BLaER1 (cell line): ENCODE measurements around the gene GZMH.
"Not testable (repeated sequence)": the region's sequence is repeated elsewhere in the genome, so short reads cannot be mapped to it uniquely, and the experiment has no call there.

Source experiments
- H3K27ac ChIP-seq: shearing (Covaris generic); formaldehyde crosslinking; 2 replicates; pipeline ENCODE4 v1.8.1; 2022
- H3K27me3 ChIP-seq: shearing (Covaris generic); formaldehyde crosslinking; 2 replicates; pipeline ENCODE4 v1.8.1; 2022
- H3K36me3 ChIP-seq: shearing (Covaris generic); formaldehyde crosslinking; 2 replicates; pipeline ENCODE4 v1.8.1; 2022
- H3K4me1 ChIP-seq: shearing (Covaris generic); formaldehyde crosslinking; 2 replicates; pipeline ENCODE4 v1.8.1; 2022
- H3K4me2 ChIP-seq: shearing (Covaris generic); formaldehyde crosslinking; 2 replicates; pipeline ENCODE4 v1.8.1; 2022
- H3K4me3 ChIP-seq: shearing (Covaris generic); formaldehyde crosslinking; 2 replicates; pipeline ENCODE4 v1.8.1; 2022
- H3K9ac ChIP-seq: shearing (Covaris generic); formaldehyde crosslinking; 2 replicates; pipeline ENCODE4 v1.8.1; 2022
- H3K9me3 ChIP-seq: shearing (Covaris generic); formaldehyde crosslinking; 2 replicates; pipeline ENCODE4 v1.8.1; 2022
- H4K20me1 ChIP-seq: shearing (Covaris generic); formaldehyde crosslinking; 2 replicates; pipeline ENCODE4 v1.8.1; 2022
- Cebpa-rat ChIP-seq: shearing (Covaris generic); IDR thresholded peaks from 2 replicates; pipeline ENCODE4 v1.8.1; 2022

Gene GZMH

DNA sequence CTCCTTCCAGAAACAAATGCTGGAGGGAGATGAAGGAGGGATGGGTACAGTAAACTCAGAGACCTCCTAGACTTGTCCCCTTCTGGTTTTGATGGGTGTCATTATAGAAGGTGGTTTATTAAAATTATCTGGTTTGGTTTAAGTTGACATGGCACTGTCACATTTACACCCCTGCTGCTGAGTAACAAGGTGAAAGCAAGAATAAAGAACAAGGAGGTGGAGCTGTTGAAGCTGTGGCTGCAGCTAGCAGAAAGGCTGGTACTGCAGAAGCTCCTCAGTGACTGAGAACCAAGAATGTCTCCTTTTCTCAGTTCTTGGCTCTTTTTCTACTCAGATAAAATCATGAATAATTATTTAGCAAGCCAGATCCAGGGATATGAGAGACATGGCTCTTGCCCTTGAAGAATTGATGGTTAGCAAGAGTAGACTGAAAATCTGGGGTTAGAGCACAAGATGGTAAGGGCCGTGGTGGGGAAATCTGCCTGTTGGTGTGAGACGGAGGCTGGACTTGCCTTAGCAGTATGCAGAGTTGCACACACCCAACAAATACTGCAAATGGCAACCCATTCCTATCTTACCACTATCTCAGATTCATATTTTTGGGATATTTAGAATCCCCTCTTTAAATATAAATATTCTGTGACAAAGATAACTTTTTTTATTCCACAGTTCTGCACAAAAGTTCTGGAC, at the start of gene GZMH:
TSS of gene GZMH (minus strand) at position 31 of the 690 bp plus-strand sequence. CDS start 72 bp downstream, outside the sequence.
- Histone ChIP-seq H4K20me1 (no peaks in the 10 kb centered on the region), H3K9ac (no peak within 1 kb of the TSS), H3K27ac (no peak within 1 kb of the TSS), H3K9me3 (0 out of 2 replicates have a peak, but pooled peaks cover under 1% of the 10 kb centered on the region), H3K4me2 (no peak within 1 kb of the TSS), H3K36me3 (no peaks in the 10 kb centered on the region), H3K4me1 (peaks cover 15% of the 10 kb centered on the region; the same call in 1 of the 2 replicates), H3K4me3 (no peak within 1 kb of the TSS), H3K27me3 (no peaks in the 10 kb centered on the region)
- TF ChIP-seq Cebpa-rat: no peak

GRCh38 chr14:24648361-24648760, 38.9 kb upstream of the GZMH start:
- H3K27me3 ChIP-seq, H3K27ac ChIP-seq, H3K36me3 ChIP-seq, H3K9ac ChIP-seq, H3K4me2 ChIP-seq, H3K4me3 ChIP-seq, H3K4me1 ChIP-seq, H4K20me1 ChIP-seq: not testable (repeated sequence)
- H3K9me3 ChIP-seq: peaks cover 11% of the 10 kb centered on the region

DNA sequence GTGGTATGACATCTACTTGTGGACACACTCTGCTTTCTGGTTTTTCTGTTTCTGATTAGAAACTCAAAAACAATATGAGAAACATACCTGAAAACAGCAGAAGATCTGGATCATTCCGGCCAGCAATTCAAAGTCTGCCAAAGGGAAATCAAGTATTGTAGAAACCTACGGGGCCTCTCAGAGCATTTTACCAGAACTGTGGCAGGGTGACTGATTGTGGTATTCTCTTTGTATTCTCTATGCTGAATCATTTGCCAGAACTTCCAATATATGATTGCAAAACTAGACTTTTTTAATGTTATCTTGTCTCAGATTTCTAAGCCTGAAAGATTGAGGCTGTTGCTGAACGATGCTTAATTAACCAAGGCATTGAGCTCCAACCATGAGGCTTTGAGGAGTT, 30.4 kb upstream of the GZMH start:
- H3K4me3 ChIP-seq: no peak overlapping the region
- no peaks in the 10 kb centered on the region for H3K36me3 ChIP-seq
- no peaks in the 10 kb centered on the region for H4K20me1 ChIP-seq
- no peak overlapping the region for H3K9ac ChIP-seq
- no peak overlapping the region for H3K4me2 ChIP-seq
- peaks cover 12% of the 10 kb centered on the region for H3K4me1 ChIP-seq
- H3K9me3 ChIP-seq: no peaks in the 10 kb centered on the region
- no peak for TF ChIP-seq Cebpa-rat
- H3K27ac ChIP-seq: no peak overlapping the region
- H3K27me3 ChIP-seq: no peaks in the 10 kb centered on the region

DNA sequence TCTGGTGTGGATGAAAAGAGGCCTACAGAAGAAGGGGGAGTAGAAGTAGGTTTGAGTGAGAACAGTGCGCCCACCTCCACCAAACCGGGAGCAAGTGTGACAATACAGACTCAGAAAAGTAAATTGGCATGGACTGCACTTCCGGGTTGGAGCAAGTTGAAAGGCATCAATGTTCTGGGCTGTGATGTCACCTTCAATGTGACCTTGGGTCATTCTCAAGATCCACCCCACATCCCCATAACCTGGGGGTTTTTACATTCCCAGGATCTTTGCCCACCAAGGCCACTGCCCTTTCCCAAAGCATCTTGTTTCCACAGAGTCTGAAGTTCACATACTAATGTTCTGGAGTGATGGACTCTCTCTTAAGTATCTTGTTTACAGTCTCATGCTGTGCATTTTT, 29.8 kb upstream of the GZMH start:
- H3K4me3 ChIP-seq: no peak overlapping the region
- no peaks in the 10 kb centered on the region for H3K36me3 ChIP-seq
- H3K27me3 ChIP-seq: no peaks in the 10 kb centered on the region
- no peak overlapping the region for H3K27ac ChIP-seq
- no peak for TF ChIP-seq Cebpa-rat
- peaks cover 8% of the 10 kb centered on the region for H3K4me1 ChIP-seq
- no peak overlapping the region for H3K4me2 ChIP-seq
- no peaks in the 10 kb centered on the region for H4K20me1 ChIP-seq
- no peak overlapping the region for H3K9ac ChIP-seq
- no peaks in the 10 kb centered on the region for H3K9me3 ChIP-seq

DNA sequence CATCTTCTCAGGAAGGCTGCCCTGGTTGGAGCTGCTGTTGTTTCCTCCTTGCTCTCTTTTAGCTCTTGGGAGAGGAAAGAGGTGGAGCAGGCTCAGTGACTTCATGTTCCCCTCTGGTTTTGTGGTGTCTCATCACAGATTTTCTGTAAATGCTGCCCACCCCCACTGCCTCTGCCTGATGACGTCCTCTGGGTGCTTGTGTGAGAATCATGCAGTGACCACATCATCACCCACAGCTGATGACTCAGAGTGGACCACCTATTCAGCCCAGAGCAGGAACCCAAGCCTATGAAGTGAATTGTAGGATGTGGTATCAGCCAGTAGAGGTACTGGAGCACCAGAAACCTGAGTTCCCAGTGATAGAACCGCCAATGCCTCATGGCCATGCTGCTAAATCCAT, 24.7 kb upstream of the GZMH start, which contains the start of gene GZMB:
TSS of gene GZMB (minus strand) at position 33 of the 400 bp plus-strand sequence. CDS start at position 3, 30 bp downstream.
- Histone ChIP-seq H3K4me1 (no peaks in the 10 kb centered on the region), H3K27ac (no peak within 1 kb of the TSS), H3K4me2 (no peak within 1 kb of the TSS), H4K20me1 (no peaks in the 10 kb centered on the region), H3K36me3 (no peaks in the 10 kb centered on the region), H3K9ac (no peak within 1 kb of the TSS), H3K9me3 (no peaks in the 10 kb centered on the region), H3K27me3 (no peaks in the 10 kb centered on the region), H3K4me3 (no peak within 1 kb of the TSS)
- TF ChIP-seq Cebpa-rat: no peak

DNA sequence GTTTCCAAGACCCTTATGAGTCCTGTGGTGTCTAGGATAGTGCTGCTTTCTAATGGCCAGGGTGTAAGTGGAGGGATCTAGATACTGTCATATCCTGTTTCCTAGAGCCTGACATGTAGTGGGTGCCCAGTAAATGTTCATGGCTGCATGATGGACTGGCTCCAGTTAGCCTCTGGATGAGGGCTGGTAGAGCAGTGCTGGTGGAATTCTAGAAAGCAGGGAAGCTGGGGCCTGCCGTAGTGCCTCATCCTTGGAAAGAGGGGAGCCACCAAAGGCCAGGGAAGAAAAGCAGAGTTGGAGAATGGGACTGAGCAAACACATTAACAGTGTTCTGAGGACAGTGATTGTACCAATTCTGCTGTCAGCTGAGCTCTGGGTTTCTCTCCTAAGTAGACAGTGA, 23.9 kb upstream of the GZMH start:
- Histone ChIP-seq H3K9me3 (no peaks in the 10 kb centered on the region), H3K36me3 (no peaks in the 10 kb centered on the region), H4K20me1 (no peaks in the 10 kb centered on the region), H3K27ac (no peak overlapping the region), H3K27me3 (no peaks in the 10 kb centered on the region), H3K4me2 (no peak overlapping the region), H3K9ac (no peak overlapping the region), H3K4me3 (no peak overlapping the region), H3K4me1 (no peaks in the 10 kb centered on the region)
- TF ChIP-seq Cebpa-rat: no peak

DNA sequence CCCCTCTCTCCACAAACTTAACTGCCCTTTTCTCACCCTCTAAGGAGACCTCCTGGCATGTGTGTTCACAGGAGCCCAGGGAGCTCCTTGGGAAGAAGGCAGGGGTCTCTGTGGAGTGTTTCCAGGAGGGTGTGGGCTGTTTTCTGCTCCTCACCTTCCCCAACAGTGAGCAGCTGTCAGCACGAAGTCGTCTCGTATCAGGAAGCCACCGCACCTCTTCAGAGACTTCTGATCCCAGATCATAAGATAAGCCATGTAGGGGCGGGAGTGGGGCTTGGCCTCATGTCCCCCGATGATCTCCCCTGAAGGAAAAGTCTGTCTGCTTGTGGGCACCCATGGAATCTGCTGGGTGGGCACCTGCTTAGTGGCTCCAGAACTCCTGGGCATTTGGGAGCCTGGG, 23.3 kb upstream of the GZMH start:
- no peak overlapping the region for H3K4me3 ChIP-seq
- H3K4me2 ChIP-seq: no peak overlapping the region
- H3K4me1 ChIP-seq: no peaks in the 10 kb centered on the region
- no peaks in the 10 kb centered on the region for H3K27me3 ChIP-seq
- TF ChIP-seq Cebpa-rat: no peak
- H3K27ac ChIP-seq: no peak overlapping the region
- no peaks in the 10 kb centered on the region for H3K9me3 ChIP-seq
- H4K20me1 ChIP-seq: no peaks in the 10 kb centered on the region
- no peaks in the 10 kb centered on the region for H3K36me3 ChIP-seq
- no peak overlapping the region for H3K9ac ChIP-seq

GRCh38 chr14:24632336-24632735, 22.9 kb upstream of the GZMH start:
- H3K27ac ChIP-seq: no peak overlapping the region
- H4K20me1 ChIP-seq: no peaks in the 10 kb centered on the region
- no peaks in the 10 kb centered on the region for H3K36me3 ChIP-seq
- H3K4me3 ChIP-seq: no peak overlapping the region
- H3K4me1 ChIP-seq: no peaks in the 10 kb centered on the region
- no peak overlapping the region for H3K9ac ChIP-seq
- no peaks in the 10 kb centered on the region for H3K27me3 ChIP-seq
- no peak overlapping the region for H3K4me2 ChIP-seq
- TF ChIP-seq Cebpa-rat: no peak
- H3K9me3 ChIP-seq: no peaks in the 10 kb centered on the region

GRCh38 chr14:24631749-24632335, 22.4 kb upstream of the GZMH start:
- Histone ChIP-seq H3K4me2 (no peak overlapping the region), H4K20me1 (no peaks in the 10 kb centered on the region), H3K4me1 (no peaks in the 10 kb centered on the region), H3K27ac (no peak overlapping the region), H3K36me3 (no peaks in the 10 kb centered on the region), H3K9ac (no peak overlapping the region), H3K4me3 (no peak overlapping the region), H3K27me3 (no peaks in the 10 kb centered on the region), H3K9me3 (no peaks in the 10 kb centered on the region)
- no peak for TF ChIP-seq Cebpa-rat

DNA sequence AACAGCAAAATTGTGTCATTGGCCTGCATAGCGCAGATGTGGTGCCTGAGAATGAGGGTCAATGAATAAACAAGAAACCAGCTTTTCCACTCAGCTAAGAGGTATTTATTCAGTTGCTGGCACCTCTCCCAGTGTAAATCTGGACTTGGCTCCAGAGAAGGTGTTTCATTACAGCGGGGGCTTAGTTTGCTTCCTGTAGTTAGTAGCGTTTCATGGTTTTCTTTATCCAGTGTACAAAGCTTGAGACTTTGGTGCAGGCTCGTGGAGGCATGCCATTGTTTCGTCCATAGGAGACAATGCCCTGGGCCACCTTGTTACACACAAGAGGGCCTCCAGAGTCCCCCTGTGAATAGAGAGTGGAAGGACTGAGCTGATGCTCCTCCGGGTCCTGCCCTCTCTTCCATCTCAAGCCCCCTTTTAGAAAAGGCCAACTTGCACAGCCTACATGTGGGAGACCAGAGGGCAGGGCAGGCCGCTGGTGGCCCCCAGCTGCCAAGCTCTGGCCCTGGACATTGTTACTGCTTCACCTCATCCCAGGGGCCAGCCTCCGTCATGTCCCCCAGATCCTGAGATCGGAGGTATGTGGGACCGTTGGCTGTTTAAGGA, 21.5 kb upstream of the GZMH start:
- TF ChIP-seq Cebpa-rat: no peak
- H4K20me1 ChIP-seq: no peaks in the 10 kb centered on the region
- H3K9ac ChIP-seq: no peak overlapping the region
- H3K9me3 ChIP-seq: no peaks in the 10 kb centered on the region
- H3K27me3 ChIP-seq: no peaks in the 10 kb centered on the region
- no peak overlapping the region for H3K4me2 ChIP-seq
- H3K4me1 ChIP-seq: no peaks in the 10 kb centered on the region
- no peak overlapping the region for H3K4me3 ChIP-seq
- no peak overlapping the region for H3K27ac ChIP-seq
- no peaks in the 10 kb centered on the region for H3K36me3 ChIP-seq
